GM19025 (cell line): ENCODE measurements around the gene SUPT3H.
"Not testable (repeated sequence)": the region's sequence is repeated elsewhere in the genome, so short reads cannot be mapped to it uniquely, and the experiment has no call there.

Source experiments
- ATAC-seq: cut with Tn5 transposase; IDR thresholded peaks from one replicate; pipeline ENCODE4 v1.9.1; 2021; ENCODE audit warnings: mild to moderate bottlenecking, low read depth, moderate library complexity; ENCODE audit not compliant: unreplicated experiment

SUPT3H gene

DNA sequence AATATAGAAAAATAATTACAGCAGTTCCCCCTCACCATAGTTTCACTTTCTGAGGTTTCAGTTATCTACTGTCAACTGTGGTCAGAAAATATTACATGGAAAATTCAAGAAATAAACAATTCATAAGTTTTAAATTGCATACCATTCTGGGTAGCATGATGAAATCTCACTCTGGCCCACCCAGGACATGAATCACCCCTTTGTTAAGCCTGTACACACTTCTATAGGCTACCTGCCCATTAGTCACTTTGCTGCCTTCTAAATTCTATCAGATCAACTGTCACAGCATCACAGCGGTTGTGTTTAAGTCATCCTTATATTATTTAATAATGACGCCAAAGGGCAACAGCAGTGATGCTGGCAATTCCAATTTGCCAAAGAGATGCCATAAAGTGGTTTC, 189.9 kb downstream of the SUPT3H start:
- no peak for ATAC-seq

DNA sequence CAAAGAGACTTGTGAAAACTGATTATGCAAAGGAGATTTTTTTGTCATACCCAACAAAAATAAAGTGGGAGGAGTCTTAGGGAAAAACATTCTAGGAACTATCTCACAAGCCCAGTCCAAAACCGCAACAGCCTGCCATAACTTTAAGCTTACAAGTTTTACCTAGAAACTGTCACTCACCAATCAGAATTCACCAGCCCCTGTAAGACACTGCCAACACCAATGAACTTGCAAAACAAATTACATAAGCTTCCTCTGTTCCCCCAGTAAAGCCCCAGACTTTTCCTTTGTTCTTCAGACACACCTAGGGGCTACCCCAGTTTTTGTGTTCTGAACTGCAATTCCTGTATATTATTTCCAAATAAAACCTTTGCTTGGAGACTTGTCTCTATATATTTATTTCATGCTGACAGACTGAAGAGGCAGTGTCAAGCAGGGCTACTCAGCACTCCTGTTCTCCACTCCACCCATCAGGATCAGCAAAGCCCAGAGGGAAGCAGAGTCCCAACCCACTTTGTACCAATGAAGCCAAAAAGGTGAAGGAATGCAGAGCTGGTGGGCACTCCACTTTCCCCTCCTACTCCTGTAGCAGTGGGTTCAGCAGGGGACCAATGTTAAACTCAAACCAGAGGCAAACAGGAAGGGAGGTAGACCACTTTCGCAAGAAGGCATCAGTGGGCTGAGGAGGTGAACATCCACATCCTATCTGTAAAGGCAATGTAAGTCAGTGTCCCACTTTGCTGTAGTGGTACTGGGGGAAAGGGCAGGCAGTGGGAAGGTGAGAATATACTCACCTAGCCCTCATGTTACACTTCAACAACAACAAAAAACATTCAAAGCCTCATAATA, 192.1 kb downstream of the SUPT3H start:
- no peak for ATAC-seq

DNA sequence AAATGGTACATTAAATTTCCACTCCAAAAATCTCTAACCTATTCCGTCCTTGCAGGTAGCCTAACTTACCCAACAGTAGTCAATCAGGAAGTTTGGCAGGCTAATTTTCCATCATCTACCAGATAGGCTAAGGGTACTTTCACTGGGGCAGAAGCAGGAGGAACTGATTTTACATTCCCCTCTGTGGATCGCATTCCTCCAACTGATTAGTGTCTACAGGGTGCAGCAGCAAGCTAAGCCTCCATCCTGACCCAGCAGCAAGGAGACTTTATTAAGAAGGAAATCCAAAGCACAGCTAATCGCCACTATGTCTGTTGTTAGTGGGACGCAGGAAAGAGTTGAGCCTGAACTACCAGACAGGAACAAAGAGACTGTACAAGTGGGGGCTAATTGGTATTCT, 192.8 kb downstream of the SUPT3H start:
- ATAC-seq = no peak

DNA sequence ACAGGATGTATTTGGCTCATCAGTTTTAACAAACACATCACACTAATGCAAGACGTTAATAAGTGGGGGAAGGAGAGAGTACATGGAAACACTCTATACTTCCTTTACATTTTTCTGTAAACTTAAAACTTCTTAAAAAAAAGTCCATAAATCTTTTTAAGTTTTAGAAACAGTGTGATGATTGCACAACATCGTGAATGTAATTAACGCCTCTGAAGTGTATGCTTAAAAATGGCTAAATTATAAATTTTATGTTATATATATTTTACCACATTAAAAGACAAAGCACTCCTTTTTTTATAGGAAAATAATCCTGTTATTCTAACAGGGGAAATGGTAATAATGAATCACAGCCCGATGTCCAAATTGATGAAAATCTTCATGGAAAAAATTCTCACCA, 193.7 kb downstream of the SUPT3H start:
- ATAC-seq = no peak

DNA sequence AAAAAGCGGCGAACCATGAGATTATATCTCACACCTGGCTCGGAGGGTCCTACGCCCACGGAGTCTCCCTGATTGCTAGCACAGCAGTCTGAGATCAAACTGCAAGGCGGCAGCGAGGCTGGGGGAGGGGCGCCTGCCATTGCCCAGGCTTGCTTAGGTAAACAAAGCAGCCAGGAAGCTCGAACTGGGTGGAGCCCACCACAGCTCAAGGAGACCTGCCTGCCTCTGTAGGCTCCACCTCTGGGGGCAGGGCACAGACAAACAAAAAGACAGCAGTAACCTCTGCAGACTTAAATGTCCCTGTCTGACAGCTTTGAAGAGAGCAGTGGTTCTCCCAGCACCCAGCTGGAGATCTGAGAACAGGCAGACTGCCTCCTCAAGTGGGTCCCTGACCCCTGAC, 201.4 kb downstream of the SUPT3H start:
- not testable (repeated sequence) for ATAC-seq

DNA sequence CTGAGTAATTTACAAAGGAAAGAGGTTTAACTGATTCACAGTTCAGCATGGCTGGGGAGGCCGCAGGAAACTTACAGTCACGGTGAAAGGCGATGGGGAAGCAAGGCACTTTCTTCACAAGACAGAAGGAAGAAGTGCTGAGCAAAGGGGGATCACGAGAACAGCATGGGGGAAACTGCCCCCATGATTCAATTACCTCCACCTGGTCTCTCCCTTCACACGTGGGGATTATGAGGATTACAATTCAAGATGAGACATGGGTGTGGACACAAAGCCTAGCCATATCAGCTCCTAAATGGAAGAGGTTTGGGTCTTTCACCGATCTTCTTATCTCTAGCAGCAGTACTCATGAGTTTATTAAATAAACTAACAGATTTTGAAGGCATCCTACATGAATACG, 202.5 kb downstream of the SUPT3H start:
- ATAC-seq = no peak

DNA sequence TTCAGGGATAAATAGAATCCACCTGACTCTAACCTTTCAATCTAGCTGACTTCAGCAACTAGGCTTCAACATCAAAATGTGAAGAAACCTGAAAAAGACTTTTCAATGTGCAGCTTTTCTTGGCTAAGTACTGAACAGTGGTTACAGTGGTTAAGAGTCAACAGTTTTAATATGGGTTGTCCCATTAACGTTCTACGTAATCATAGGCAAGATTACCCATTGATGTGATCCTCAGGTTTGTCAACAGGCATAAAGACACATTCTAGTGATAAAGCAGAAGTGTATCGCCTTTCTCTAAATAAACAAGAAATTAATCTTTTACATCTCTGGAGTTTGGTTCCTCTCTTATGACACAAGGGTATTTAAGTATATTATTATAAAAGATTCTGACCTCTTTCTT, 203.7 kb downstream of the SUPT3H start:
- ATAC-seq = no peak

DNA sequence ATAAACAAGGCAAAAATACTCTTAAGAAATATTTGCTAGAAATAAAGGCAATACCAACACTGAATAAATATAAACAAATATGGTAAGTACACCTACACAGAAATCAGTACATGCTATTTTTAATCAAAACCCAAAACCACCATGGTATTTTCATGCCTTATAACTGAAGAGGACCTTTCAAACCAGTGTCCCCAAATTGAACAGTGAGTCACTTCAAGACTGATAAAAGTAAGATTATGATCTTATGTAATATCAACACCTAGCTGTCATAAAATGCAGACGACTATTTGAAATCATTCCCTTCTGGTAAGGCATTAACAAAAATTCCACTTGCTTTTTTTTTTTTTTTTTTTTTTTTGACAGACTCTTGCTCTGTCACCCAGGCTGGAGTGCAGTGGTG, 206.4 kb downstream of the SUPT3H start:
- no peak for ATAC-seq

DNA sequence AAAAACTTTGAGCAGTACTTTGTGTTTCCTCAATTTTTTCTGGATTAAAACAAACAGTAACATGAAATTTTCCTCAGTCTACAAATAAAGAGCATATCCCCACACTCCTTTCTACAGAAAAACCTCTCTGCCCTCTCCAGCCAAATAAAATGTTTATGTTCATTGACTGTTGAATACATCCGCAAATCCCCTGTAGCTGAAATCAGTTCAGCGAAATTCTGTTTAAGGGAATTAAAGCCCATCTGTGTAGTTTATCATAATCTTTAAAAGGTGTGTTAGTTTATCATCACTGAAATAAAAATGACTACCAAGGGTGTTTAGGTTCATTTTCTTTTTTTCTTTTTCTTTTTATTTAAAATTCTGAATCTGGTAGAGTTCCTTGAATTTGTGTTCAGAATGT, 207.4 kb downstream of the SUPT3H start:
- ATAC-seq = no peak

DNA sequence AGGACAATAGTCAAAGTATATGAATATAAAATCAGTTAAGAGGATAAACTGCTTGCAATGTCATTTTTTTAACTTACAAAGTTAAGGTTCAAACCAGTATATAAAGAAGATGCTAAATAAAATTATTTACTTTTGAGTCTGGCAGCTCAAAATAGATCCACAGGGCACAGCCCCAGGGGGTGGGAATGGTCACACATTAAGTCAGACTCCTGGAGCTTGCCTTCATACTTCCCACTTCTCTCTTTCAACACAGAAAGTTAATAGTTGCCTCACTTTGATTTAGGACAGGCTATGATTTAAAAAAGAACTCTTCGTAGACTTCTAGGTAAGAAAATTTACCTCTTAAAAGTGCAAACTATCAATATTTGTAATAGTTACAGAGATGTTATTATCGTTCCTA, 207.9 kb downstream of the SUPT3H start:
- ATAC-seq = no peak

DNA sequence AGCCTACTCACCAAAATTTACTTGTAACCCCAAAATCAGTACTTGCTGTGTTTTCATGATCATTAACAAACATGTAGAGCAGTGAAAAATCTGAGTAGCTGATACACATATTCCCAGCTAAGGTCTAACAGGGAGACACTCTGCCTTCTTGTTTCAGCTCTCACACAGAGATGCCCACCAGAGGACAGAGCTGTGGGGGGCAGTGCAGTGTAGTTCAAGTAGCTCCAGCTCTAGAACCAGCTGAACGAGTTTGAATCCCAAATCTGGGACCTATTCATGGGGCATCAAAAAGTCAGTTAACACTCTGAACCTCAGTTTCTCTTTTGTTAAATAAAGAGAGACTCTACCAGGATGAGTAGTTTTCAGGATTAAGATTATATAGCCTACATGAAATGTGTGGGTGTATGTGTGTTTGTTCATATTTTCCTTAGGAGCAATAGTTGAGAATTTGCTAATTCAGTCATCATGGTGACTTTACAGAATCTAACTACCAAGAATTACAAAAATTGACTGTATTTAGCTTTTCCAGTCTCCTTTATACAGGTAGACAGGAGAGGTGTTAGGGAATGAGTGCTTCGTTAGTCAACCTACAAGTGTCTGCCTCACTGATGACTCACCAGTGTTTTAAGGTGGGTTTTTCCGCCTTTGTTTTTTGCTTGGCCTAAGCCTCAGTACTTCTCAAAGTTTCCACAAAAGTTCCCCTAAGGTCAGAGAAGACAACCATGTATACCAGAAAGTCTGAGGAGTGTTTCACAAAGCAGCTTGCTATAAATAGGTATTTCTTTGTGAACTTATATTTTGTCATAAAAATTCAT, 213.6 kb downstream of the SUPT3H start:
- ATAC-seq = peak; percentile 74

DNA sequence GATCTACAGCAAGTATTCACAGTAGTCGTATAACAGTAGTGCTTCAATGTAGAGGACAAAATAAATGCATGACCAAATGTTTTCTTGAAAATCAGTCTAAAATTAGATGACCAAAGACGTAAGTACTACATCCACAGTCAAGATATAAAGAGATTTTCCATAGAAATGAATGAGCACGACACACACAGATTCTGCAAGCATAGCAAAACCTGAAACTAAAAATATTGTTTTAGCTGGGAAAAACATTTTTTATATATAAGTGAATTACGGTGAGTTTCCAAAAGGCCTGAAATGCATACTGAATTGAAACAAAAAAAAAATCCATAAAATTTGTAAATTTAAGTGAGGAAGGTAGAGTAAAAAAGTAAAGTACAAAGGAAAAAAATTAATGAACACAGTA, 217.4 kb downstream of the SUPT3H start:
- ATAC-seq = no peak

DNA sequence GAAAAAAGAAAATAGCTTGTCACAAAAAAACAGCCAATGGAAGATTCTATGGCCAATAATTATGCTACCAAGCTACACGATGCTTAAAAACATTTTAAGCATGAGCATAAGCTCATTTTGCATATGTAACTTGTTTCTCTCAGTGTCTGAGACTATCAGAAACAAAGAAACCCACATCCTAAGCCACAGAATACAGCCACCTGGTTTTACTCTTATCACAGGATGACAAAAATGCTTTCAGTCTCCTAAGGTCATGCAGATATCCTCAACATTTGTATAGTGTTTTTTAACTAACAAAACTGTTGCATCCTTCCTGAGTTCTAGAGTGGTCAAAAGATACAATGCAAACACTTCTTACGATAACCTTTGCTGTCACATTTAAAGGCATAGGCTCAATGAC, 221.7 kb downstream of the SUPT3H start:
- peak; percentile 98 for ATAC-seq

DNA sequence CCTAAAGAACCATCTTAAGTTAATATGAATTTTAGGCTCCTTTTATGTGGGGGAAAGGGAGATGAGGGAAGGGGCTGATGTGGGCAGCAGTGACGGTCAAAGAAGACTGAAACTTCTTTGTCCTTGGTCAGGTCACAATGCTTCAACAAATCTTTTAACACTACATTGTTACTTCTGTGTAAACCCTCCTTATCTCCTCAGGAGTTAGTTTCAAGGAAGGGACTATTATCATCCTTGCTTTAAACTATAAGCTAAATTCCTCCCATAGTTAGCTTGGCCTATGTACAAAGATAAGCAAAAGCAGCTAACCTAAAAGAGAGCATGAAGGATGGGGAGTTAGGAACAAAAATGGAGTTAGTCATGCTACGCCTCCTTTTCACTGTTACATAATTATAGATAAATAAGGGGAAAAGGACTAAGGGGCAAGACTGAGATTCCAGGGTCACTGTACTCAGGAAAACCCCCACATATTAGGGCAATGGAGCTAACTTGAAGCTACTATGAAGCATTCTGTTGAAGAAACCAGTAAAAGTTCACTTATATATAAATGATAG, 222.3 kb downstream of the SUPT3H start:
- no peak for ATAC-seq

DNA sequence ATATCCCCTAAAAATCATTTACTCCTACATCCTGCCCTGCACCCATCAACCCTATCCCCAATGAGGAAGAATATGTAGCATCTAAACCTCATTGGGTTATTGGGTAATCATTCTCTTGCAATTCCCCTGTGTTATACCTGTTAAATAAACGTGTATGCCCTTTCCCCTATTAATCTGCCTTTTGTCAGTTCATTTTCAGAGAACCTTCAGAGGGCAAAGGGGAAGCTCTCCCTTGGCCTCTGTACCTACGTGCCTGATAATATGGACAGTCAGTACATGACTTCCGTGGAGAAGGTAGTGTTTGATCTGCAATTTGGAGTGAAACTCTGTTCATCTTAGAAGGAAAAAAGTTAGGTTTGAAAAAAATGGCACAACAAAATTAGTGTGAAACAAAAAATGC, 223.1 kb downstream of the SUPT3H start:
- ATAC-seq = no peak

DNA sequence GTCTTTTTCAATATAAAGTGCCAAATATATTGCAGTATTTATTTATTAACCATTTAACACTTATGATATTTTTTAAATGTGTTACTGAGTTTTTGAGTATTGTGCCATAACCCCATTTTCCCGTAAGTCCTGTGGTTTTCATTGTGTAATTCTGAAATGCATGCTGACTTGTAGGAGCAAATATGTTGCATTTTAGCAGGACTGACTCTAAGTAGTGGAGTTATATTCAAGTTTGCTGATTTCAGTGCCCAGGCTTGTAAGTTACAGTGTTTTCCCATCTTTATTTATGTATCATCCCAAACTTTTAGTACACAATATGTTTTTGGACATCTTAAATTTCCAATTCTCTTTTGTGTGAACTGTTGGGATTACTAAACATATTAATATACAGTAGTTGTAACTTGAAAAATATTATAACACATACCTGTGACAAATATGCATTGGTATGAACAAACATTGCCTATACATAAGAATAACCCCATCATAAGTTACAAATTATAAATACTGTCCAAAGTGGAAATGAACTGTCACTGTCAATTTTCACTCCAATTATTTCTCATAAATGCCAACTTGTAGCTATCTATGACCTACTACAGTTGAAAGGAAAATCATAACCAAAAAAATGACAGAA, 228.9 kb downstream of the SUPT3H start:
- ATAC-seq = no peak

DNA sequence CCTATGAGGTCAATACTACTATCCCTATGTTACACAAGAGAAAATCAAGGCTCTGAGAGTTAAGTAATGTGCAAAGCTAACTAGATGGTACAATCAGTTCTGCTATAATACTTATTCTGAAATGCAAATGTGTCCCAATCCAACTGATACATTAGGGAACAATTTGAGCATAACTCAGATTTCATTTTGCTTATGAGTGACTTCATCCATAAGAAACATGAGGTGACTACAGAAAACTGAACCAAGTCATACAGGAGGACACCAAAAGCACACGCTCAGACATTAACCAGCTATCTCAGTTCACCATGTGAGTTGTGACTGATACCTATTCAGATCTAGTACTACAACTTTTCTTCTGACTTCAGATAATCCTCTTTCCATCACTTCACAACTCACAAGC, 229.5 kb downstream of the SUPT3H start:
- no peak for ATAC-seq

DNA sequence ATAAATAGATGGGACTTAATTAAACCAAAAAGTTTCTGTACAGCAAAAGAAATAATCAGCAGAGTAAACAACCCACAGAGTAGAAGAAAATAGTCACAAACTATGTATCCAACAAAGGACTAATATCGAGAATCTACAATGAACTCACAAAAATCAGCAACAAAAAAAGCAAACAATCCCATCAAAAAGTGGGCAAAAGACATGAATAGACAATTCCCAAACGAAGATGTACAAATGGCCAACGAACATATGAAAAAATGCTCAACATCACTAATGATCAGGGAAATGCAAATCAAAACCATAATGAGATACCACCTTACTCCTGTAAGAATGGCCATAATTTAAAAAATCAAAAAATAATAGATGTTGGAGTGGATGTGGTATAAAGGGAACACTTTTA, 232.1 kb downstream of the SUPT3H start:
- ATAC-seq = not testable (repeated sequence)

DNA sequence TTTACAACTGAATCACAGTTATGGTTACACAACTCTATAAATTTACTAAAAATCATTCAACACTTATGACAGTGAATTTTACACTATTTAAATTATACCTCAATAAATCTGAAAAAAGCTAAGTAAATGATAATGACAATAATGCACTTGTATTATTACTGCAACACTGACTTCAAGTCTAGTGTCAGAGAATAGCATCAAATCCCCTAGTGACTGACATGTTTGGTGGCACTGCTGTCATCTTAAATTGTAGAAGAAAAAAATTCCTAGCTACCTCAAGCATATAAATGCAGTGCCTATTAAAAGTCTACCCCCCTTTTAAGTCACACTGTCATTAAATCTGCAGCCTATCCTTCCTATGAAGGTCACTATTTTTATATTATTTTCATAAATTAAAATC, 239.0 kb downstream of the SUPT3H start:
- no peak for ATAC-seq

DNA sequence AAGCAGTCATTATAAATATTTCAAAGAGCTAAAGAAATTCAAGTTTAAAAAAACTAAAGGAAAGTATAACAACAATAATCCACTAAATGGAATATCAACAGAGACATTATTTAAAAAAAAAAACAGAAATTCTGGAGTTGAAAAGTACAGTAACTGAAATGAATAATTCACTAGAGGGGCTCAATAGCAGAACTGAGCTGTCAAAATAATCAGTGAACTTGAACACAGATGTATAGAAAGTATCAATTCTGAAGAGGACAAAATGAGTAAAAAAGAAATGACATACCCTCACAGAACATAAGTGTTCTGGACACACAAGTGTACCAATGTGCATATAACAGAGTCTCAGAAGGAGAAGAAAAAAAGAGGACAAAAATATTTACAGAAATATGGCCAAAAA, 241.2 kb downstream of the SUPT3H start:
- ATAC-seq = no peak

DNA sequence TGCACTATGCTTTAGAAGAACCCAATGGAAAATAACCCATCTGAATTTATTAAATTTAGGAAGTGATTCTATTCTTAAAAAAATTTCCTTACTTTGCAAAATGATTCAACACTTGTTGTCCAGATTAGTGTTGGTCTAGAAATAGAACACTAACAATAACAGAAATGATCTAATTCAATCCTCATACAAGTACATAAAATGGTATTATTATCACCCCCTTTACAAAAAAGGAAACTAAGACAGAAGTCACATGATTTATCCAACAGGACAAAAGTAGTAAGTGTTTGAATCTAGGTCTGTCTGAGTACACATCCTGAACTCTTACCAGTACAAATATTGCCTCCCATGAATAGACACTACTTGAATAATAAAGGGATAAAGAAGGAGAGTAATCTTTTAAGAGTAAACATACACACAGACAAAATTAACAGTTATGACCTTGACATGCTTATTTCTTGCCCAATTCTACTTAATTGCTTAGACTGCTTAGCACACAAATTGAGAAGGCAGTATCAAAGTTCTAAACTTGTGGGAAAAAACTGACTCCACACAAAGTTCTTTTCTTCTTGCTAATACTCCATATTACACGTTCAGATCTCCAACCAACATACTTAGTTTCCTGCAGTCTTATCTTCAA, 245.0 kb downstream of the SUPT3H start:
- no peak for ATAC-seq
